Measurements from ENCODE around the gene UTP3. TPM values are rescaled to one million over a fixed set of nuclear protein-coding genes. Genes with fewer than 3 reads are reported as not detected.

The UTP3 gene
- total RNA-seq, 1 experiment from 2014 or later: 16.4 TPM

GRCh38 chr4:70712604-70713452 lies 24.5 kb downstream of the UTP3 start:
- Histone ChIP-seq H3F3A (ENCODE audit: insufficient read depth, low read depth) (no peaks in the 10 kb centered on the region), H3K4me3 (no peak overlapping the region), H3K36me3 (ENCODE audit: low read depth) (no peaks in the 10 kb centered on the region), H3K9me3 (ENCODE audit: insufficient read depth, low read depth) (no peaks in the 10 kb centered on the region), H3K4me1 (replicated peaks; ENCODE audit: insufficient read depth) (no peaks in the 10 kb centered on the region), H4K20me1 (ENCODE audit: insufficient read depth) (no peaks in the 10 kb centered on the region), H3K27me3 (ENCODE audit: insufficient read depth, low read depth) (no peaks in the 10 kb centered on the region), H2AFZ (no peak overlapping the region), H3K4me2 (no peak overlapping the region), H3K9me2 (ENCODE audit: insufficient read depth) (no peaks in the 10 kb centered on the region), H3K79me2 (ENCODE audit: low read depth) (peaks cover 26% of the 10 kb centered on the region), H3K27ac (no peak overlapping the region)
- BruUV-seq (replicated peaks): no TSS peak
- TF ChIP-seq CTCF (conservative IDR thresholded peaks at IDR 0.05) (no peak), EZH2 (IDR thresholded peaks at IDR 0.05; ENCODE audit: low read depth) (no peak)
- ChIA-PET CTCF (interaction anchor here (0.7 kb wide), 1 partner anchor 12 kb away, joined by 3 read pairs; no protein-coding TSS in a partner anchor), POLR2A (ENCODE audit: unreplicated experiment) (no interaction called here)
- intact Hi-C loops (cut with micrococcal nuclease; ENCODE audit: unreplicated experiment): no loop called here
- DNase-seq: no peak

GRCh38 chr4:70713453-70714078 lies 25.2 kb downstream of the UTP3 start:
- intact Hi-C loops (cut with micrococcal nuclease; ENCODE audit: unreplicated experiment): no loop called here
- POLR2A ChIA-PET (ENCODE audit: unreplicated experiment): no interaction called here
- peaks cover 19% of the 10 kb centered on the region for H3K79me2 ChIP-seq (ENCODE audit: low read depth)
- no peaks in the 10 kb centered on the region for H3K9me2 ChIP-seq (ENCODE audit: insufficient read depth)
- H4K20me1 ChIP-seq (ENCODE audit: insufficient read depth): no peaks in the 10 kb centered on the region
- CTCF ChIA-PET: no interaction called here
- no peaks in the 10 kb centered on the region for H3K36me3 ChIP-seq (ENCODE audit: low read depth)
- no TSS peak for BruUV-seq (replicated peaks)
- no peaks in the 10 kb centered on the region for H3K9me3 ChIP-seq (ENCODE audit: insufficient read depth, low read depth)
- H3K4me1 ChIP-seq (replicated peaks; ENCODE audit: insufficient read depth): 0 out of 2 replicates have a peak, but pooled peaks cover 2% of the 10 kb centered on the region
- H3K27ac ChIP-seq: no peak overlapping the region
- TF ChIP-seq CTCF (conservative IDR thresholded peaks at IDR 0.05) (no peak), EZH2 (IDR thresholded peaks at IDR 0.05; ENCODE audit: low read depth) (no peak)
- H3K4me3 ChIP-seq: no peak overlapping the region
- no peak for DNase-seq
- H2AFZ ChIP-seq: no peak overlapping the region
- no peak overlapping the region for H3K4me2 ChIP-seq
- no peaks in the 10 kb centered on the region for H3K27me3 ChIP-seq (ENCODE audit: insufficient read depth, low read depth)
- H3F3A ChIP-seq (ENCODE audit: insufficient read depth, low read depth): no peaks in the 10 kb centered on the region

GRCh38 chr4:70714079-70714887 lies 26.0 kb downstream of the UTP3 start:
- Histone ChIP-seq H3K27ac (no peak overlapping the region), H3K9me3 (ENCODE audit: insufficient read depth, low read depth) (no peaks in the 10 kb centered on the region), H3K4me3 (no peak overlapping the region), H2AFZ (no peak overlapping the region), H3K27me3 (ENCODE audit: insufficient read depth, low read depth) (no peaks in the 10 kb centered on the region), H3K36me3 (ENCODE audit: low read depth) (no peaks in the 10 kb centered on the region), H3F3A (ENCODE audit: insufficient read depth, low read depth) (peaks cover 6% of the 10 kb centered on the region), H4K20me1 (ENCODE audit: insufficient read depth) (no peaks in the 10 kb centered on the region), H3K9me2 (ENCODE audit: insufficient read depth) (no peaks in the 10 kb centered on the region), H3K79me2 (ENCODE audit: low read depth) (peaks cover 12% of the 10 kb centered on the region), H3K4me1 (replicated peaks; ENCODE audit: insufficient read depth) (peaks cover 9% of the 10 kb centered on the region), H3K4me2 (no peak overlapping the region)
- DNase-seq: no peak
- CTCF ChIA-PET: no interaction called here
- intact Hi-C loops (cut with micrococcal nuclease; ENCODE audit: unreplicated experiment): no loop called here
- TF ChIP-seq EZH2 (IDR thresholded peaks at IDR 0.05; ENCODE audit: low read depth) (no peak), CTCF (conservative IDR thresholded peaks at IDR 0.05) (no peak)
- no TSS peak for BruUV-seq (replicated peaks)
- POLR2A ChIA-PET (ENCODE audit: unreplicated experiment): no interaction called here
